Measurements from ENCODE around the gene AIG1.
"Not testable (repeated sequence)": the region's sequence is repeated elsewhere in the genome, so short reads cannot be mapped to it uniquely, and the experiment has no call there.

Gene AIG1

GRCh38 chr6:143164565-143165105 lies 103.9 kb downstream of the AIG1 start:
- DNase-seq (ENCODE audit: low read depth, low spot score): no peak

DNA sequence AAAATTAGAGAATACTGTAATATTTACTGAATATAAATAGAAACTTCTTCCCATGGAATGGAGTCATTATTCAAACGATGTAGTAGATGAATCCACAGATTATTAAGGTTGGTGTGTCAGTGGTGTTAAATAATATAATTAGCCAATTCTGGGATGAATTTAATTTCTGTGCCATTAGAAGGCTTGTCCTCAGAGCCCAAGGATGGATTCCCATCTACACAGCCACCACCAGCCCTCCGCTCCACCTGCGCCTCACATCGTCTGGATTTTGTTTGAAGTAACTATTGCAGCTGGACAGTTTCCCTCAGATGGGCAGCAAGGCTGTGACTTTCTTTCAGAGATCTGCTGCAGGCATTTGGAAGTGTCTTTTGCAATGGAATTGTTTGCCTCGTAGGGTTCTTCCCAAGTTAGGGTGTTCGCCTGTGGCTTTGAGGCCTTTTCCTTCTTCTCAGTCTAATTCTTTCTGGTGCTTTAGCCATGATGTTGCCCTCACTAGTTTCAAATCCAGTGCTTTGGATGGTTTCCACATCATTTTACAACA lies 104.7 kb downstream of the AIG1 start:
- DNase-seq (ENCODE audit: low read depth, low spot score): no peak

DNA sequence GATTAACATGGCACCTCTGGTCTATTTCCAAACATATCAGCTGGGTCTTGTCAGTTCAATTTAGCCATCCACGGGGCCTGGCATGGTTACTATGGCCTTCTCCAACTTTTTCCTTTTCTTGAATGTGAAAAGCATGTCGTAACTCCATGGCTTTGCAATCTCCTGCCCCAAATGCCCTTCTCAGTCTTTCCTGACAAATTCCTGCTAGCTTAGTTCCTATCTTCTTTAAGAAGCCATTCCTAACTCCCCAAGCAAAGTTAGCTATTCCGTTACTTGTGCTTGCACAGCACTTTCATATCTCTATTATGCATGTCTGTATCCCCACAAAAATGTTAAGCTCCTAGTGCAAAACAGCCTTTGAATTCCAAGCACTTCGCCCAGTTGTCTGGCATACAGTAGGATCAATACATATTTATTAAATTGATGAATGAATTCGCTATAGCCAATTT lies 105.6 kb downstream of the AIG1 start:
- no peak for DNase-seq (ENCODE audit: low read depth, low spot score)

DNA sequence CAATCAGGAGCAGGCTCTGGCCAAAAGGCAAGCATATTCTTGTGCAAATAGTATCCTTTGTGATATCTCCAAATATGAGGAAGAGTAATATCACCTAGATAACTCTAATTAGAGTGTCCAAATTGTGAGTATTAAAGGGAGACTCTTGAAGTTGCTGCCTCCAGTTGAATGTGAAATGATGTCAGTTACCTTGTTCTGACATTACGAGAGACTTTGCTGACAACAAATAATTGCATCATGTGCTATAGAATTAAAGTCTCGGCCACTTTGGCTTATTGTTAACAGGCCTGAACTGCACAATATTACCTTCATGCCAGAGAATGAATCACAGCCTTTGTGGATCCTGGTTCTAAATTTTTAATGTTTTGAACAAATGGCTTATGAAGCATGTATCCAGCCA lies 106.5 kb downstream of the AIG1 start:
- no peak for DNase-seq (ENCODE audit: low read depth, low spot score)

DNA sequence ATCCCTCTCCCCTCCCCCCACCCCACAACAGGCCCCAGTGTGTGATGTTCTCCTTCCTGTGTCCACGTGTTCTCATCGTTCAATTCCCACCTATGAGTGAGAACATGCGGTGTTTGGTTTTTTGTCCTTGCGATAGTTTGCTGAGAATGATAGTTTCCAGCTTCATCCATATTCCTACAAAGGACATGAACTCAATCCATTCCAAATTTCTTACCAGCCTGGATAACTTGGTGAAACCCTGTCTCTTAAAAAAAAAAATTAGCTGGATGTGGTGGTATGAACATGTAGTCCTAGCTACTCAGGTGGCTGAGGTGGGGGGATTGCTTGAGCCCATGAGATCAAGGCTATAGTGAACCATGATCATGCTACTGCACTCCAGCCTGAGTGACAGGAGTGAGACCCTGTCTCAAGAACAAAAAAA lies 107.7 kb downstream of the AIG1 start:
- DNase-seq (ENCODE audit: low read depth, low spot score): not testable (repeated sequence)

- no peak for DNase-seq (ENCODE audit: low read depth, low spot score)
These were observed 108.8 kb downstream of the AIG1 start for GRCh38 chr6:143169440-143169839.

DNA sequence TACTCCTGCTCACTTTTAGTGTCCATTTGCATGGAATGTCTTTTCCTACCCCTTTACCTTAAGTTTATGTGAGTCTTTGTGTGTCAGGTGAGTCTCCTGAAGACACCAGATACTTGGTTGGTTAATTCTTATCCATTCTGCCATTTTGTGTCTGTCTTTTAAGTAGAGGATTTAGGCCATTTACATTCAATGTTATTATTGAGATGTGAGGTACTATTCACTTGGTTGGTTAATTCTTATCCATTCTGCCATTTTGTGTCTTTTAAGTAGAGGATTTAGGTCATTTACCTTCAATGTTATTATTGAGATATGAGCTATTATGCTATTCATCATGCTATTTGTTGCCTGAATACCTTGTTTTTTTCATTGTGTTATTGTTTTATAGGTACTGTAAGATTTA lies 113.8 kb downstream of the AIG1 start:
- no peak for DNase-seq (ENCODE audit: low read depth, low spot score)

- no peak for DNase-seq (ENCODE audit: low read depth, low spot score)
These were observed 114.3 kb downstream of the AIG1 start for GRCh38 chr6:143174951-143175350.

DNA sequence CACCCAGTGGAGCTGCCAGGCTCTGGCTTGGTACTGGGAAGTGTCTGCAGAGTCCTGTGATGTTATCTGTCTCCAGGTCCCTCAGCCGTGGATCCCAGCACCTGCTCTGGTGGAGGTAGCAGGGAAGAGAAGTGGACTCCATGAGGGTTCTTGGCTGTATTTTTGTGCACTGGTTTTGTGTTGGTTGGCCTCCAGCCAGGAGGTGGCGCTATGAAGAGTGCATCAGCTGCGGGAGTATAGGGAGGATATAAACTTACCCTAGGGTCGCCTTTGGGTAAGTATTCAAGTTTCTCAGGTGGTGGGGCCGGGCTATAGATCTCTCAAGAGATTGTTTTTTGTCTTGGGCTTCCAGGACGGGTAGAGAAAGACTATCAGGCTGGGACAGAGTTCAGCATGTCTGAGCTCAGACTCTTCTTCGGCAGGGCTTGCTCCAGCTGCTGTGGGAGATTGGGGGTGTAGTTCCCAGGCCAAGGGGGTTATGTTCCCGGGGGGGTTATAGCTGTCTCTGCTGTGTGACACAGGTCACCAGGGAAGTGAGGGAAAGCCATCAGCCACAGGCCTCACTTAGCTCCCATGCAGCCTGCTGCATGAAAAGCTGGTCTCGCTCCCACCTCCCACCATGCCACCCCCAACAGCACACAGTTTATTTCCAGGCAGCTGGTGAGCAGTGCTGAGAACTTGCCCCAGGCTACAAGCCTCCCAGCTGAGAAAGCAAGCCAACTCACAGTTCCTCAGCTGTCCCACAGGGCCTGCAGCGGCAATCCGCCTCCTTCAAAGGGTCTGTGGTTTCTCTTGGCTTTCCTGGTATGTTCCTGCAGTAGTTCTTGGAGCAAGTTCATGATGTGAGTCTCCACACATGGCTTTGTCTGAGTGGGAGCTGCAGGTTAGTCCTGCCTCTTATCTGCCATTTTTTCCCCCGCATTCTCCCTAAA lies 115.7 kb downstream of the AIG1 start:
- DNase-seq (ENCODE audit: low read depth, low spot score): no peak

- DNase-seq (ENCODE audit: low read depth, low spot score): no peak
These were observed 117.0 kb downstream of the AIG1 start for GRCh38 chr6:143177706-143178105.

DNA sequence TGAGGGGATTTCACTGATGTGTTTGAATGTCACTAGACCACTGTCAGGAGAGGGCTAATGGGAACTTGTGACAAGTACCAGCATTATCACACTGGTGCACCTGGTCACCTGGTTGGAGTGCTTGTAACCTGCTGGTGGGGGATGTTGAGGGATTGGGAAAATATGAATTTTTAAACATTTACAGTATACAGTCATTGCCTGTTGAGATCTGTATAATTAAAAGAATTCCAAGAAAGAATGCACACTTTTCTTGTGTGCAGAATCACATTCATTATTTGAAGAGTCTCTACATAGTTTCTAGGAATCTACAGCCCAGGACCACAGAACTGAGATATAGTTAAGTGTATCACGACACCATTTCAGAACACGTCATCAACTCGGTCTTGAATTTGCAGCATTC lies 118.4 kb downstream of the AIG1 start:
- no peak for DNase-seq (ENCODE audit: low read depth, low spot score)

DNA sequence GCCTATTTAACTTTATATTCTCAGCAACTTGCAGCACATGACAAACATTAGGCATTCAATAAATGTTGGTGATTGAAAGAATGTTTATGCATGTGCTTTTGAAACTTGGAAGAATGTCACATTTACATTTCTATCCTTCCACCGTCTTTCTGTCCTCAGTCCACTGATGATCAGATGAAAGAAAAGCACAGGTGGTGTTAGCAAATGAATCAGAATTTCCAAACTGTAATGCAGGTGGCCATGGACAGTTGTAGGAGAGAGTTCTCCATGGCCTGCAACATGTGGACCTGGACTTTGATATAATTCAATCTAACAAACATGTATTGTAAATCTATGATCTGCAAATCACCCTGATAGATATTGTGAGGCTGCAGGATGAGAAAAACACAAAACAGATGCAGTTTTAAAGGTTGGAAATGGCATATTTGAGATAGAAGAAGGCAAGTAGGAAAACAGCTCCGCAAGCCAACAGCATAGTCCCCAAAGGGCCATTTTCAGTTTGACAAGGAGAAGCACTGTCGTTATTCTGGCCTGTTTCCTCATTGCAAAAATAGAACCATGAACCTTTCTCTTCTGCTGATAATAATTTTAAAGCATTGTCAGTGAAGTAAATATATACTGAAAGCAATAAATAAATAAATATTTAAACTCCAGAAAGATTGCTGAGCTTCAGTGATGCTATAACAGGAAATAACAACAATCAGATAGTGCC lies 119.4 kb downstream of the AIG1 start:
- DNase-seq (ENCODE audit: low read depth, low spot score): no peak

GRCh38 chr6:143180826-143181225 lies 120.1 kb downstream of the AIG1 start:
- DNase-seq (ENCODE audit: low read depth, low spot score): no peak

DNA sequence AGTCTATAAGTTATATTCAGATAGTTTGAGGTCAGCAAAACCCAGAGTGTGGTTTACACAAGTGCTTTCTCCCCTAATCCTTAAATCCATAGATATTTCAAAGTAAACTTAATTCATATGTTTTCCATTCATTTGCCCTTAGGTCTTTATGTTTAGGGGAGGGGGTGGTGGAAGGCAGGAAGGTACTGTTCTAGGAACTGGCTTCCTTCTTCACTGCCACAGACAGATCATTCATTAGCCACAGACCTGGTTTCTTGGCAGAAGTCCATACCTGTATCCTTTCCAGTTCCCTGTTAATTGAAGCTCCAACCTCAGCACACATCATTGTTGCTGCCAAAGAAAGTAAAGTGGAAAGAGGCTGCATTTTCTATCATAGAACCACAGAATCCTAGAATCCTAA lies 123.0 kb downstream of the AIG1 start:
- DNase-seq (ENCODE audit: low read depth, low spot score): no peak

- DNase-seq (ENCODE audit: low read depth, low spot score): no peak
These were observed 124.6 kb downstream of the AIG1 start for GRCh38 chr6:143185288-143185687.

- DNase-seq (ENCODE audit: low read depth, low spot score): no peak
These were observed 126.7 kb downstream of the AIG1 start for GRCh38 chr6:143187238-143187923.

DNA sequence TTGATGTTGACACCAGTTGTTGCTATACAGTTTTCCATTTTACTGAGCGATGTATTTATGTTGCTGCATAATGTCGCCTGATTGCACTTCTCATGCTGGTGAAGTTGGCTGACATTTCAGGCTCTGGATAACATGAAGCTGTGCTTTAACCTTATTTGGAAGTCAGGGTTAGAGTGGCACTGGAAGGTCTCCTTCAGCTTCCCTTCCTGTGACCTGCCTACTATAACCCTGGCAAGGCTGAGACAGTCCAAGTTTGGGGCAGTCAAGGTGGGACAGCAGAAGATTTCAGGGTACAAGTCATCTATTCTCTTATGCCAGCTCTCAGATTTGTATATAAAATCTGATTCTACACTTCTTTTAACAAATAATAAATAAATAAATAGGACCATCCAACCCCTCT lies 127.6 kb downstream of the AIG1 start:
- DNase-seq (ENCODE audit: low read depth, low spot score): no peak

DNA sequence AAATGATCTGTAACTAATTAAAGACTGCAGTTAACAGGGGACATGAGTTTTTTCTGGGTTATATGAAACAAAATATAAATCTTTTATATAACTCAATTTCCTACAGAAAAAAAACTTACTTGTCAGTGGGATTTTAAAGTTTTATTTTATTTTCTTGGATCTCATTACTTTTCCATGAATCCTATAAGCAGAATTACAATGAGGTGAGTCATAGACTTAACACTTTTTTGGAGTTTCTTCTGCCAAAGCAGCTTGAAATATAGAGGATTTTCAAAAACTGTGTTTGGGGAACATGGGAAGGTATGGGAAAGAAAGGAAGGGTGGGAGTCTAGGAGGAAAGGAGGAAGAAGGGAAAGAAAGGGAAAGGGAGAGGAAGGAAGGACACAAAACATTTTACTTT lies 130.7 kb downstream of the AIG1 start:
- DNase-seq (ENCODE audit: low read depth, low spot score): no peak

DNA sequence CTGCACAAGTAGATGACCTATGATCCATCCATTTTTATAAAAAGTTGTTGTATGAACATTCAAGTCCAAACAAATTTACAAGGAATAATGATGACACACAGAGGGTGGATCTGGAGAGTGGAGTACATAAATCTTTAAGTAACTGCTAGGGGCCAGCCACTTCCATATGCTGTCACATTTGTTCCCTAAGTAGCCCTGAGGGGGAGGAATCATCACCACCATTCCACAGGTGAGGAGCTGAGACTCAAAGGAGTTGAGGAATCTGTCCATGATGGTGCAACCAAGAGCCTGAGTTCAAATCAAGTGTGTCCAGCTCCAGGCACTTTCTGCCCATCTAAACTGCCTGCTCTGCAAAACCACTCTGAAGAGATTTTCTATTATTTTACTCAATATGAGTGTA lies 132.1 kb downstream of the AIG1 start:
- no peak for DNase-seq (ENCODE audit: low read depth, low spot score)

DNA sequence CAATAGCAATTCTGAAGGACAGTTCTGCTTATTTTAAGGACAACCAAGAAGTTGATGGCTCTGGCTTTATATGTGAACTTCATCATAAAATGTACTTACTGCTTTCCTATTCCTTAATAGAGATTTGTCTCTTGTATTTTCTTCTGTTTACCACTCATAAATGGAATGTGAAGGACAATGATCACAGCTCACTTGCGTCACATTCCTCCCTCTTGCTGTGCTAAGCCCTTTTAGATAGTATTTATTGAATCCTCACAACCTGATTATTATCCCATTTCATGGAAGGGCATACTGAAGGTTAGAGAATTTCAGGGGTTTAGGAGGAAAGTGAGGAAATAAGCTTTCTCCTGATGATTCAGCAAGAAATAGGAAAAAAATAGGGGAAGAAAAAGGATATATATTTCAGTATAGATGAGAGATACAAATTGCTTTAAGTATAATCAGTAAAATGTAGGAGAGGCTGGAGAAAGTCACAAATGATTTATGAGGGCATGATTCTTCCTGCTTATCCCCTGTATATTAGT lies 132.9 kb downstream of the AIG1 start:
- DNase-seq (ENCODE audit: low read depth, low spot score): no peak

DNA sequence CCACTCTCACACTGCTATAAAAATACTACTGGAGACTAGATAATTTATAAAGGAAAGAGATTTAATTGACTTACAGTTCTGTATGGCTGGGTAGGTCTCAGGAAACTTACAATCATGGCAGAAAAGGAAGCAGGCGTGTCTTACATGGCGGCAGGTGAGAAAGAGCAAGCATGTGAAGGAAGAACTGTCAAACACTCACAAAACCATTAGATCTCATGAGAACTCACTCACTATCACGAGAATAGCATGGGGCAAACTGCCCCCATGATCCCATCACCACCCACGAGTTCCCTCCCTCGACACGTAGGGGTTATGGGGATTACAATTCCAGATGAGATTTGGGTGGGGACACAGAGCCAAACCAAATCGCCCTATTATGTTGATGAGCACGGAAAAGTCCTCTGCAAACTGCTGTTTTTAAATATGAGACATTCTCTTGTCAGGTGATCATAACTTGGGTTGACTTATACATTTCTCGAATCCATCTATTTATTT lies 133.5 kb downstream of the AIG1 start:
- no peak for DNase-seq (ENCODE audit: low read depth, low spot score)

Measured in activated CD4-positive, CD25-positive, alpha-beta regulatory T cell treated with anti-CD3 and anti-CD28 coated beads, Interleukin-2, amount 50 U/mL, for 16 hours (primary cell).